Thoracic aorta (tissue), 2 donors: ENCODE data around the gene EHD4. TPM values are rescaled to one million over a fixed set of nuclear protein-coding genes. Genes with fewer than 3 reads are reported as not detected.

Source experiments
- ATAC-seq: fragments of 150-250 bp; one replicate; pipeline ENCODE4 v1.8.0; 2017; ENCODE audit warnings: low read depth; ENCODE audit not compliant: insufficient number of reproducible peaks, low FRiP score
- DNase-seq: peaks from one replicate; pipeline ENCODE4 v3.0.0-alpha.2; 2020; ENCODE audit warnings: low spot score
- H3K27ac ChIP-seq, 2 donors: fragments of 200-600 bp; sonication (generic); 1 replicate in 1 of 2; 2 replicates in 1 of 2; pipeline ENCODE4 v1.5.1; 2016; ENCODE audit warnings: mild to moderate bottlenecking in 2 of 2, moderate library complexity in 2 of 2
- H3K27me3 ChIP-seq: fragments of 200-600 bp; sonication (generic); replicated peaks from 2 replicates; pipeline ENCODE4 v1.6.0; 2016; ENCODE audit warnings: mild to moderate bottlenecking; ENCODE audit not compliant: insufficient read depth
- H3K36me3 ChIP-seq: fragments of 200-600 bp; sonication (generic); one replicate; pipeline ENCODE4 v1.5.1; 2016
- H3K4me1 ChIP-seq, 2 donors: fragments of 200-600 bp; sonication (generic); 1 replicate in 1 of 2; 2 replicates in 1 of 2; pipeline versions ENCODE4 v1.5.1 to v1.6.0; 2016; ENCODE audit warnings: low read depth in 2 of 2, mild to moderate bottlenecking in 1 of 2; ENCODE audit not compliant: control insufficient read depth in 1 of 2
- H3K4me3 ChIP-seq: fragments of 200-600 bp; sonication (generic); 2 replicates; pipeline ENCODE4 v1.5.1; 2016; ENCODE audit warnings: mild to moderate bottlenecking
- H3K9me3 ChIP-seq: fragments of 200-600 bp; sonication (generic); 2 replicates; pipeline ENCODE4 v1.5.1; 2016
- CTCF ChIP-seq: fragments of 200-600 bp; sonication (generic); IDR thresholded peaks from one replicate; pipeline ENCODE4 v1.5.1; 2019; ENCODE audit warnings: antibody characterized with exemption
- total RNA-seq, 2 donors: library from RNA; depleted of rRNA; stranded (reverse); fragments of >200 nt; gene quantifications; one replicate each; pipeline versions ENCODE4 v1.1.0 to v1.2.3, GENCODE V29; 2016

The EHD4 gene
- total RNA-seq, 2 donors from 2014 or later = 43.6 to 48.1 TPM

- Histone ChIP-seq H3K27ac (no peak overlapping the region), H3K36me3 (no peaks in the 10 kb centered on the region), H3K4me3 (no peak overlapping the region), H3K27me3 (no peaks in the 10 kb centered on the region), H3K9me3 (no peaks in the 10 kb centered on the region), H3K4me1 (no peaks in the 10 kb centered on the region)
- no peak for TF ChIP-seq CTCF
- DNase-seq = no peak
- no peak for ATAC-seq
Observed at GRCh38 chr15:41992151-41992802, 19.9 kb upstream of the EHD4 start.

GRCh38 chr15:41990691-41991090 is 18.3 kb upstream of the EHD4 start:
- ATAC-seq = no peak
- no peaks in the 10 kb centered on the region for H3K9me3 ChIP-seq
- peaks cover 2 to 3% of the 10 kb centered on the region in 2 donors for H3K4me1 ChIP-seq
- DNase-seq = no peak
- no peak for TF ChIP-seq CTCF
- H3K27ac ChIP-seq = no peak overlapping the region
- H3K27me3 ChIP-seq = no peaks in the 10 kb centered on the region
- H3K4me3 ChIP-seq = no peak overlapping the region
- H3K36me3 ChIP-seq = no peaks in the 10 kb centered on the region

- H3K4me1 ChIP-seq = peaks cover 4 to 8% of the 10 kb centered on the region in 2 donors
- TF ChIP-seq CTCF = no peak
- no peak overlapping the region for H3K4me3 ChIP-seq
- no peak for DNase-seq
- H3K36me3 ChIP-seq = no peaks in the 10 kb centered on the region
- H3K27ac ChIP-seq = no peak overlapping the region
- H3K27me3 ChIP-seq = no peaks in the 10 kb centered on the region
- no peak for ATAC-seq
- no peaks in the 10 kb centered on the region for H3K9me3 ChIP-seq
Observed at GRCh38 chr15:41990243-41990605, 17.9 kb upstream of the EHD4 start.

- H3K27me3 ChIP-seq = no peaks in the 10 kb centered on the region
- ATAC-seq = no peak
- H3K9me3 ChIP-seq = no peaks in the 10 kb centered on the region
- TF ChIP-seq CTCF = peak; percentile 98
- H3K36me3 ChIP-seq = no peaks in the 10 kb centered on the region
- no peak overlapping the region for H3K4me3 ChIP-seq
- peak; percentile 46 for DNase-seq
- H3K4me1 ChIP-seq = peaks cover 4 to 13% of the 10 kb centered on the region in 2 donors
- no peak overlapping the region for H3K27ac ChIP-seq
Observed at GRCh38 chr15:41989573-41990242, 17.4 kb upstream of the EHD4 start.

GRCh38 chr15:41988896-41989572 is 16.7 kb upstream of the EHD4 start:
- no peak for TF ChIP-seq CTCF
- Histone ChIP-seq H3K36me3 (no peaks in the 10 kb centered on the region), H3K4me3 (no peak overlapping the region), H3K27me3 (no peaks in the 10 kb centered on the region), H3K4me1 (peaks cover 4 to 20% of the 10 kb centered on the region in 2 donors), H3K27ac (no peak overlapping the region), H3K9me3 (no peaks in the 10 kb centered on the region)
- ATAC-seq (no peak), DNase-seq (no peak)
